MCF 10A (cell line): ENCODE results near the gene MARK4. TPM values are rescaled to one million over a fixed set of nuclear protein-coding genes. Genes with fewer than 3 reads are reported as not detected.

ENCODE experiments used
- BruUV-seq: library from RNA; stranded (reverse); fragments of 400-500 nt; replicated peaks from 2 replicates; lab custom pipeline; 2021; lab: Mats Ljungman, UMichigan
- CTCF ChIA-PET: fragments of 300-600 bp; sonication (Branson Sonifier 250); formaldehyde crosslinking; extraction: SDS; loops from one replicate; lab custom pipeline; 2021; ENCODE audit warnings: antibody characterized with exemption, inconsistent platforms; lab: Yijun Ruan, JAX
- POLR2A ChIA-PET: fragments of 300-600, 350-650 bp; sonication (Branson Sonifier 250); formaldehyde crosslinking; extraction: SDS; loops from one replicate; lab custom pipeline; 2020; ENCODE audit warnings: antibody characterized with exemption, inconsistent platforms; lab: Yijun Ruan, JAX
- DNase-seq: peaks from one replicate; pipeline ENCODE4 v3.0.0-alpha.2; 2018; ENCODE audit not compliant: unreplicated experiment
- H3K27ac Mint-ChIP-seq: one replicate; pipeline ENCODE4 v1.8.0; 2022; ENCODE audit warnings: mild to moderate bottlenecking, low read depth, mixed read lengths; ENCODE audit not compliant: unreplicated experiment
- H3K27me3 Mint-ChIP-seq: one replicate; pipeline ENCODE4 v1.8.0; 2022; ENCODE audit warnings: mixed read lengths; ENCODE audit not compliant: insufficient read depth, unreplicated experiment
- H3K36me3 Mint-ChIP-seq: one replicate; pipeline ENCODE4 v1.8.0; 2022; ENCODE audit warnings: mild to moderate bottlenecking, moderate library complexity, mixed read lengths; ENCODE audit not compliant: insufficient read depth, unreplicated experiment
- H3K4me1 Mint-ChIP-seq: one replicate; pipeline ENCODE4 v1.8.0; 2022; ENCODE audit warnings: mixed read lengths; ENCODE audit not compliant: insufficient read depth, unreplicated experiment
- H3K4me3 Mint-ChIP-seq: one replicate; pipeline ENCODE4 v1.8.0; 2022; ENCODE audit warnings: mild to moderate bottlenecking, moderate library complexity, mixed read lengths; ENCODE audit not compliant: unreplicated experiment
- H3K9me3 Mint-ChIP-seq: one replicate; pipeline ENCODE4 v1.8.0; 2022; ENCODE audit warnings: mixed read lengths; ENCODE audit not compliant: unreplicated experiment
- CTCF ChIP-seq: fragments of 200-600 bp; IDR thresholded peaks from one replicate; pipeline ENCODE4 v1.8.0; 2022; ENCODE audit warnings: antibody characterized with exemption, mild to moderate bottlenecking; ENCODE audit not compliant: unreplicated experiment
- intact Hi-C: fragments of 100-400 bp; cut with micrococcal nuclease; formaldehyde crosslinking; loops from 2 replicates; pipeline ENCODE4 v1.14.1; 2022
- total RNA-seq: library from RNA; stranded (reverse); gene quantifications from 2 replicates; pipeline ENCODE4 v1.2.3, GENCODE V29; 2022

MARK4 gene
- total RNA-seq, 1 experiment from 2014 or later = 22.4 TPM

- H3K27me3 Mint-ChIP-seq = no peaks in the 10 kb centered on the region
- H3K36me3 Mint-ChIP-seq = peaks cover 19% of the 10 kb centered on the region
- no peak for TF ChIP-seq CTCF
- H3K4me1 Mint-ChIP-seq = no peaks in the 10 kb centered on the region
- DNase-seq = no peak
- H3K4me3 Mint-ChIP-seq = no peak overlapping the region
- BruUV-seq = no TSS peak
- intact Hi-C loops = no loop called here
- POLR2A ChIA-PET = interaction anchor here (0.9 kb wide), 1 partner anchor 9 kb away, joined by 3 read pairs; no protein-coding TSS in a partner anchor
- no peaks in the 10 kb centered on the region for H3K9me3 Mint-ChIP-seq
- CTCF ChIA-PET = interaction anchor here (1.3 kb wide), 1 partner anchor 15 kb away, joined by 6 read pairs; no protein-coding TSS in a partner anchor
- H3K27ac Mint-ChIP-seq = no peak overlapping the region
Measured at GRCh38 chr19:45352914-45353796, 102.1 kb downstream of the MARK4 start.

- no peaks in the 10 kb centered on the region for H3K9me3 Mint-ChIP-seq
- H3K27me3 Mint-ChIP-seq = no peaks in the 10 kb centered on the region
- POLR2A ChIA-PET = no interaction called here
- CTCF ChIA-PET = interaction anchor here (0.5 kb wide), 1 partner anchor 17 kb away, joined by 3 read pairs; no protein-coding TSS in a partner anchor
- no peak for TF ChIP-seq CTCF
- BruUV-seq = no TSS peak
- H3K4me1 Mint-ChIP-seq = no peaks in the 10 kb centered on the region
- intact Hi-C loops = no loop called here
- DNase-seq = no peak
- peaks cover 19% of the 10 kb centered on the region for H3K36me3 Mint-ChIP-seq
- no peak overlapping the region for H3K4me3 Mint-ChIP-seq
- no peak overlapping the region for H3K27ac Mint-ChIP-seq
Measured at GRCh38 chr19:45354241-45354842, 103.3 kb downstream of the MARK4 start.

Other genes starting within 250 kb of the MARK4 start
- 27.0 and 39.8 TPM in 2 replicates for gene RELB, start 249.8 kb upstream of the MARK4 start, total RNA-seq
- 71.7 and 83.5 TPM in 2 replicates for gene CLASRP, start 212.2 kb upstream of the MARK4 start, total RNA-seq
- 2.0 and 2.7 TPM in 2 replicates for gene ZNF296, start 174.8 kb upstream of the MARK4 start, total RNA-seq
- 21.0 and 21.8 TPM in 2 replicates for gene GEMIN7, start 172.0 kb upstream of the MARK4 start, total RNA-seq
- 22.0 and 22.5 TPM in 2 replicates for gene PPP1R37, start 158.1 kb upstream of the MARK4 start, total RNA-seq
- 0.09 and 0.22 TPM in 2 replicates for gene NKPD1, start 90.3 kb upstream of the MARK4 start, total RNA-seq
- gene TRAPPC6A, start 73.0 kb upstream of the MARK4 start, total RNA-seq = 14.4 and 16.1 TPM in 2 replicates
- 14.0 and 18.1 TPM in 2 replicates for gene BLOC1S3, start 72.5 kb upstream of the MARK4 start, total RNA-seq
- not detected in 2 replicates for gene EXOC3L2, start 5.9 kb upstream of the MARK4 start, total RNA-seq
- not detected in 2 replicates for gene CKM, start 71.6 kb downstream of the MARK4 start, total RNA-seq
- gene KLC3, start 89.5 kb downstream of the MARK4 start, total RNA-seq = 3.9 TPM in 2 replicates
- gene ERCC2, start 119.3 kb downstream of the MARK4 start, total RNA-seq = 19.2 and 27.8 TPM in 2 replicates
- gene PPP1R13L, start 153.8 kb downstream of the MARK4 start, total RNA-seq = 142 and 161 TPM in 2 replicates
- gene POLR1G, start 155.4 kb downstream of the MARK4 start, total RNA-seq = 9.6 and 17.6 TPM in 2 replicates
- 186 and 227 TPM in 2 replicates for gene ERCC1, start 172.6 kb downstream of the MARK4 start, total RNA-seq
- 13.3 and 29.3 TPM in 2 replicates for gene FOSB, start 216.7 kb downstream of the MARK4 start, total RNA-seq
- 3.5 and 5.1 TPM in 2 replicates for gene RTN2, start 245.8 kb downstream of the MARK4 start, total RNA-seq
- gene PPM1N, start 247.2 kb downstream of the MARK4 start, total RNA-seq = 0.33 and 0.42 TPM in 2 replicates